ENCODE measurements around the gene TECPR2. TPM values are rescaled to one million over a fixed set of nuclear protein-coding genes. Genes with fewer than 3 reads are reported as not detected.

The TECPR2 gene
- total and polyA plus RNA-seq, 2 of the 13 experiments (the other 11 are each of a cell fraction or from before 2014, with no cell fraction given), result 3.5 to 5.7 TPM

DNA sequence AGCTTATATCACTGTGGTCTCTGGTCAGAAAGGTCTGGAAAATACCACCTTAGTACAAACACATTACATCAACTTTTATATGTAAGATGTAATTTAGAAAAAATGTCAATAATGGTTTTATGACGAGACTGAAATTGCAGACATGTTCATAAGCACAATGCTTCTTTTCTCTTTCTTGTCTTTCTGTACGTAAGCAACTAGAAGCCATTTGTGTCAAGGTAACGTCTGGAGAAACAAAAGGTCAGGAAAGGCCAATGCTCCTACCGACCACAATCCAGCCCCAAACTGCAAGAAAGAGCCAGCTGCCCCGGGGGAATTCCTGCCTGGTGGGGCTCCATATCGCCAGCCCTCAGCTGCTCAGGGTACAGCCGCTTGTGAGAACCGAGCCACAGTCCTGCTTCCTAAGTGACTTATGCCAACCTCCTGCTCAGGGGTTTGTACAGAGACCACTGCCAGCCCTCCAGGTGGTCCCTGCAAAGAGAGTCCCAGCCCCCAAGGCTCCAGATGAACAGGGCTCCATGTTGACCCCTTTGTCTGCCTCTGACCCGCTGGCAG is 36.9 kb upstream of the TECPR2 start:
- BruUV-seq (replicated peaks), result no TSS peak
- in situ Hi-C loops (cut with HindIII; ENCODE audit: extremely low pct_ligation_motif_present, low pct_unique_long_range_greater_than_20kb) (no loop called here), intact Hi-C loops (cut with micrococcal nuclease; ENCODE audit: unreplicated experiment) (no loop called here)
- TF ChIP-seq, protein P1, sequence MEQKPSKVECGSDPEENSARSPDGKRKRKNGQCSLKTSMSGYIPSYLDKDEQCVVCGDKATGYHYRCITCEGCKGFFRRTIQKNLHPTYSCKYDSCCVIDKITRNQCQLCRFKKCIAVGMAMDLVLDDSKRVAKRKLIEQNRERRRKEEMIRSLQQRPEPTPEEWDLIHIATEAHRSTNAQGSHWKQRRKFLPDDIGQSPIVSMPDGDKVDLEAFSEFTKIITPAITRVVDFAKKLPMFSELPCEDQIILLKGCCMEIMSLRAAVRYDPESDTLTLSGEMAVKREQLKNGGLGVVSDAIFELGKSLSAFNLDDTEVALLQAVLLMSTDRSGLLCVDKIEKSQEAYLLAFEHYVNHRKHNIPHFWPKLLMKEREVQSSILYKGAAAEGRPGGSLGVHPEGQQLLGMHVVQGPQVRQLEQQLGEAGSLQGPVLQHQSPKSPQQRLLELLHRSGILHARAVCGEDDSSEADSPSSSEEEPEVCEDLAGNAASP (CRISPR knock-in tag; IDR thresholded peaks at IDR 0.05; ENCODE audit: borderline replicate concordance), result no peak
- TF ChIP-seq GZF1 (CRISPR knock-in tag; IDR thresholded peaks at IDR 0.05), result no peak
- TF ChIP-seq NR1H2 (CRISPR knock-in tag; IDR thresholded peaks at IDR 0.05; ENCODE audit: borderline replicate concordance, low read depth), result no peak
- no peak for TF ChIP-seq POLR2G (IDR thresholded peaks at IDR 0.05; ENCODE audit: low read depth, low read length)
- TF ChIP-seq ZNF292 (CRISPR knock-in tag; IDR thresholded peaks at IDR 0.05; ENCODE audit: borderline replicate concordance, low read depth), result no peak
- TF ChIP-seq KMT2B (CRISPR knock-in tag; IDR thresholded peaks at IDR 0.05), result no peak
- TF ChIP-seq MAFF (IDR thresholded peaks at IDR 0.05; ENCODE audit: low read depth, low read length), result no peak
- TF ChIP-seq PHF5A (CRISPR knock-in tag; IDR thresholded peaks at IDR 0.05; ENCODE audit: low read depth, unreplicated experiment), result no peak
- TF ChIP-seq, protein P2, sequence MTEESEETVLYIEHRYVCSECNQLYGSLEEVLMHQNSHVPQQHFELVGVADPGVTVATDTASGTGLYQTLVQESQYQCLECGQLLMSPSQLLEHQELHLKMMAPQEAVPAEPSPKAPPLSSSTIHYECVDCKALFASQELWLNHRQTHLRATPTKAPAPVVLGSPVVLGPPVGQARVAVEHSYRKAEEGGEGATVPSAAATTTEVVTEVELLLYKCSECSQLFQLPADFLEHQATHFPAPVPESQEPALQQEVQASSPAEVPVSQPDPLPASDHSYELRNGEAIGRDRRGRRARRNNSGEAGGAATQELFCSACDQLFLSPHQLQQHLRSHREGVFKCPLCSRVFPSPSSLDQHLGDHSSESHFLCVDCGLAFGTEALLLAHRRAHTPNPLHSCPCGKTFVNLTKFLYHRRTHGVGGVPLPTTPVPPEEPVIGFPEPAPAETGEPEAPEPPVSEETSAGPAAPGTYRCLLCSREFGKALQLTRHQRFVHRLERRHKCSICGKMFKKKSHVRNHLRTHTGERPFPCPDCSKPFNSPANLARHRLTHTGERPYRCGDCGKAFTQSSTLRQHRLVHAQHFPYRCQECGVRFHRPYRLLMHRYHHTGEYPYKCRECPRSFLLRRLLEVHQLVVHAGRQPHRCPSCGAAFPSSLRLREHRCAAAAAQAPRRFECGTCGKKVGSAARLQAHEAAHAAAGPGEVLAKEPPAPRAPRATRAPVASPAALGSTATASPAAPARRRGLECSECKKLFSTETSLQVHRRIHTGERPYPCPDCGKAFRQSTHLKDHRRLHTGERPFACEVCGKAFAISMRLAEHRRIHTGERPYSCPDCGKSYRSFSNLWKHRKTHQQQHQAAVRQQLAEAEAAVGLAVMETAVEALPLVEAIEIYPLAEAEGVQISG (CRISPR knock-in tag; IDR thresholded peaks at IDR 0.05), result no peak
- TF ChIP-seq, protein P3, sequence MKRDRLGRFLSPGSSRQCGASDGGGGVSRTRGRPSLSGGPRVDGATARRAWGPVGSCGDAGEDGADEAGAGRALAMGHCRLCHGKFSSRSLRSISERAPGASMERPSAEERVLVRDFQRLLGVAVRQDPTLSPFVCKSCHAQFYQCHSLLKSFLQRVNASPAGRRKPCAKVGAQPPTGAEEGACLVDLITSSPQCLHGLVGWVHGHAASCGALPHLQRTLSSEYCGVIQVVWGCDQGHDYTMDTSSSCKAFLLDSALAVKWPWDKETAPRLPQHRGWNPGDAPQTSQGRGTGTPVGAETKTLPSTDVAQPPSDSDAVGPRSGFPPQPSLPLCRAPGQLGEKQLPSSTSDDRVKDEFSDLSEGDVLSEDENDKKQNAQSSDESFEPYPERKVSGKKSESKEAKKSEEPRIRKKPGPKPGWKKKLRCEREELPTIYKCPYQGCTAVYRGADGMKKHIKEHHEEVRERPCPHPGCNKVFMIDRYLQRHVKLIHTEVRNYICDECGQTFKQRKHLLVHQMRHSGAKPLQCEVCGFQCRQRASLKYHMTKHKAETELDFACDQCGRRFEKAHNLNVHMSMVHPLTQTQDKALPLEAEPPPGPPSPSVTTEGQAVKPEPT (CRISPR knock-in tag; IDR thresholded peaks at IDR 0.05; ENCODE audit: low read depth), result no peak
- TF ChIP-seq, protein P4, sequence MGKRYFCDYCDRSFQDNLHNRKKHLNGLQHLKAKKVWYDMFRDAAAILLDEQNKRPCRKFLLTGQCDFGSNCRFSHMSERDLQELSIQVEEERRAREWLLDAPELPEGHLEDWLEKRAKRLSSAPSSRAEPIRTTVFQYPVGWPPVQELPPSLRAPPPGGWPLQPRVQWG (CRISPR knock-in tag; IDR thresholded peaks at IDR 0.05; ENCODE audit: borderline replicate concordance, low read depth), result no peak
- TF ChIP-seq, protein P5, sequence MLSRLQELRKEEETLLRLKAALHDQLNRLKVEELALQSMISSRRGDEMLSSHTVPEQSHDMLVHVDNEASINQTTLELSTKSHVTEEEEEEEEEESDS (CRISPR knock-in tag; IDR thresholded peaks at IDR 0.05; ENCODE audit: borderline replicate concordance), result no peak
- Histone ChIP-seq H2AFZ (ENCODE audit: low read length) (no peak overlapping the region), H3K27ac (ENCODE audit: extremely low read length, insufficient read depth, low read length) (no peak overlapping the region), H3K9me3 (ENCODE audit: low read length) (no peaks in the 10 kb centered on the region), H3K27me3 (ENCODE audit: control insufficient read depth in 1 of 2, insufficient read depth in 2 of 2, low read length in 2 of 2) (no peaks in the 10 kb centered on the region), H3K4me3 (replicated peaks in 1 of 3; ENCODE audit: insufficient read depth in 1 of 3, low read depth in 2 of 3, low read length in 3 of 3) (no peak overlapping the region), H4K20me1 (ENCODE audit: insufficient read depth, low read length) (no peaks in the 10 kb centered on the region), H3K79me2 (ENCODE audit: insufficient read depth, low read length) (no peaks in the 10 kb centered on the region), H3K4me1 (ENCODE audit: insufficient read depth, low read length) (peaks cover 40% of the 10 kb centered on the region), H3K4me2 (ENCODE audit: low read depth, low read length) (no peak overlapping the region), H3K36me3 (replicated peaks in 1 of 2; ENCODE audit: control insufficient read depth in 1 of 2, insufficient read depth in 2 of 2, low read length in 2 of 2) (peaks cover 0 to 1% of the 10 kb centered on the region in 2 experiments; a peak in 2 of 5 replicates), H3K9ac (ENCODE audit: insufficient read depth, low read depth, low read length) (no peak overlapping the region)
- FAIRE-seq (no peak), DNase-seq (ENCODE audit: low spot score) (no peak), ATAC-seq (no peak)
- CTCF ChIA-PET (ENCODE audit: low intra/inter-chr PET ratio, low total read pairs), result no interaction called here
- WGBS (ENCODE audit: low lambda C conversion rate), result 94% methylated on average over 7 of the region's 9 CpGs
- POLR2A ChIA-PET, result no interaction called here
